ENCODE measurements around the gene CCDC71L.
"Not testable (repeated sequence)": the region's sequence is repeated elsewhere in the genome, so short reads cannot be mapped to it uniquely, and the experiment has no call there.

Gene CCDC71L

DNA sequence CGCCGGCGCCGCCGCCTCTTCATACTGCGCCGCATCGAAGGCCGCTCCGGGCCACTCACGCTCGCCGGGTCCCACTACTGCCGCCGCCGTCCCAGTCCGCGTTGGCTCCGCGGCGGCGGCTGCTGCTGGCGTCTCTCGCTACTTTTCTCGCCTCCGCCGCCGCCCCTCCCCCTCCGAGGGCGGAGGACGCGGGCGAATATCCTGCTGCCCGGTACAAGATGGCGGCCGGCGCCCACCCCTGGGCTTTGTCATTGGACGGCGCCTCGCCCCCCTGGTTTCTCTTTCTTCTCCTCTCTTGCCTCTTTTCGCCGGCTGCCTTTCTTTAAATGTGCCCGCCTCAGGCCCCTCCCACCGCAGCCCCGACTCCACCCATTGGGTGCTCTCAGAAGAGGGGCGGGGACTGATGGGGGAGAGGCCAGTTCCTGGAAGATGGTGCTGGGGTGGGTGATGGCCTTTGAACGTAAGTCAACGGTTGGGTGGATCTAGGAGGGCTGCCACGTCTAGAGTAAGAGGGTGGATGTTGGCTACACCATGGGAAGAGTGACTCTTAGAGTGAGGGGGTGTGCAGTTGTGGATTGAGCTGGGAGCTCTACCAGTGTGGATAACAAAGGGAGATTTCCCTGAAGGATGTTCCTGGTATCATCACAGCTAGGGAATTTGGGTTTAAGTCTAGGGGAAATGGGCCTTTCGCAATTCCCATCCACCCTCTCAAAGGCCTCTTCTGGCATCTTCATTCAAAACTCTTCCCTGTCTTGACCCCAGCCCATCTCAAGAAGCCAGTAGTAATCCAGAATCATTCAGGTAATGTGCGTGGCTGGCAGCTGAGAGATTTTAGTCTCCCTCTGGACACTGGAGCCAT, at the start of gene CCDC71L:
CCDC71L (minus strand) TSS at position 297 of the 859 bp plus-strand sequence; CDS start at position 35, 262 bp downstream.
- in situ Hi-C loops (cut with HindIII; ENCODE audit: low sequenced_read_pairs): no loop called here

DNA sequence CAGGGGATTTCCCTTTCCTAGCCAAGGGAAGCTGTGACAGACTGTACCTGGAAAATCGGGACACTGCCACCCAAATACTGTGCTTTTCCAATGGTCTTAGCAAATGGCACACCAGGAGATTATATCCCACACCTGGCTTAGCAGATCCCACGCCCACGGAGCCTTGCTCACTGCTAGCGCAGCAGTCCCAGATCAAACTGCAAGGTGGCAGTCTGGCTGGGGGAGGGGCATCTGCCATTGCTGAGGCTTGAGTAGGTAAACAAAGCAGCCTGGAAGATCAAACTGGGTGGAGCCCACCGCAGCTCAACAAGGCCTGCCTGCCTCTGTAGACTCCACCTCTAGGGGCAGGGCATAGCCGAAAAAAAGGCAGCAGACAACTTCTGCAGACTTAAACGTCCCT, 48.6 kb upstream of the CCDC71L start:
- in situ Hi-C loops (cut with HindIII; ENCODE audit: low sequenced_read_pairs): not testable (repeated sequence)

DNA sequence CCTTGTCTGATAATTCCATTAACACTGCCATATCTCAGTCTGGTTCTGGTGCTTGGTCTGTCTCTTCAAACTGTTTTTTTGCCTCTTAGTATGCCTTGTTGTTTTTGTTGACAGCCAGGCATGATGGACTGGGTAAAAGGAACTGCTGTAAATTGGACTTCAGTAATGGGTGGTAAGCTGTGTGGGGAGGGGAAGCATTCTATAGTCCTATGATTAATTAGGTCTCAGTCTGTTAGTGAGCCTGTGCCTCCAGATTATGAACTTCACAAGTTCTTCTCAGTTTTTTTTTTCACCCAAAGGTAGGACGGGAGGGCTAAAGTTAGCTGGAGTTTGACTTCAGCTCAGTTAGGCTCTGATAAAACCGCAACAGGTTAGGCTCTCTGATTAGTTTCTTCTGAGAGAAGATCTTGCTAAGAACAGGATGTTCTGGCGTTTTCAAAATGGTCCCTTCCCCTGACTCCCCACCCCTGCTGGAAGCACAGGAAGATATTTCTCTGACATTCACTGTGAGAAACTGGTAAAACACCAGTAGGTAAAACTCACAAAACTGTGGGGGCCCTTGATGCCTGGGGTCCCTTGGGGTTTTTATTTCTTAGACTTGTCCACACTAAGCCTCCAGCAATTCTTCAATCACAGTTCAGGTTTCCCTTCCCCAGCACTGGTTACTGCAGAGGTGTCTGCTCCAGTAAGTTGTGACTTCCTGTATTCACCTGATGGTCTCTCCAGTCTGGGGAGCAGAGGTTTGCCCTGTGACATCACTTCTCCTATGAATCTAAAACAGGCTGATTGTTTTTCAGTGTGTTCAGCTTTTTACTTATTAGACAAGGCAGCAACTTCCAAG, 43.3 kb upstream of the CCDC71L start:
- in situ Hi-C loops (cut with HindIII; ENCODE audit: low sequenced_read_pairs): no loop called here

GRCh38 chr7:106693677-106694353, 32.9 kb upstream of the CCDC71L start:
- in situ Hi-C loops (cut with HindIII; ENCODE audit: low sequenced_read_pairs): no loop called here

DNA sequence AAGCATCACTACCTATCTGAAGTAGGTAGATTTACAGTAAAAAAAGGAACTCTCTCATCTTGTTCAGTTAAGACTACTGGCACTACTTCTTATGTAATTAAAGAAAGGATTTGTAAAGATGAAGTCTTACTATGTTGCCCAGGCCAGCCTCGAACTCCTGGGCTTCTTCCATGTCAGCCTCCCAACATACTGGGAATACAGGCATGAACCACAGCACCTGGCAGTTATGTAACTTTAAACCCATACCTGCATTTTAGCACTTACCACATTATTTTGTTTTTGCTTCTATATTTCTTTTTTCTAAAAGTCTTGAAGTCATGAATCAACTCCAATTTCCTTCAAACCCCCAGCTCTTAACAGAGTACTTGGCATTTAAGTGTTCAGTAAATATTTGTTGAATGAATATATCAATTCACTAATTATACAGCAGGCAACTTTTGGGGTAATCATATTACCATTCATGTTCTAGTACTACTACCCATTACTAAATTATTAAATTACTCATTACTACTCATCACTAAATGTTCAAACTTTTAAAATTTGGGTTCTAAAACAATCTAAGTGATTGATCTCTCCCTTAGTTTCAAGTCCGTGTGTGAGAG, 31.6 kb upstream of the CCDC71L start:
- in situ Hi-C loops (cut with HindIII; ENCODE audit: low sequenced_read_pairs): no loop called here

DNA sequence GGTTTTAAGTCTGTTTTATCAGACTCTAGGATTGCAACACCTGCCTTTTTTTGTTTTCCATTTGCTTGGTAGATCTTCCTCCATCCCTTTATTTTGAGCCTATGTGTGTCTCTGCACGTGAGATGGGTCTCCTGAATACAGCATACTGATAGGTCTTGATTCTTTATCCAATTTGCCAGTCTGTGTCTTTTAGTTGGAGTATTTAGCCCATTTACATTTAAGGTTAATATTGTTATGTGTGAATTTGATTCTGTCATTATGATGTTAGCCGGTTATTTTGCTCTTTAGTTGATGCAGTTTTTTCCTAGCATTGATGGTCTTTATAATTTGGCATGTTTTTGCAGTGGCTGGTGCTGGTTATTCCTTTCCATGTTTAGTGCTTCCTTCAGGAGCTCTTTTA, 27.2 kb upstream of the CCDC71L start:
- in situ Hi-C loops (cut with HindIII; ENCODE audit: low sequenced_read_pairs): not testable (repeated sequence)

DNA sequence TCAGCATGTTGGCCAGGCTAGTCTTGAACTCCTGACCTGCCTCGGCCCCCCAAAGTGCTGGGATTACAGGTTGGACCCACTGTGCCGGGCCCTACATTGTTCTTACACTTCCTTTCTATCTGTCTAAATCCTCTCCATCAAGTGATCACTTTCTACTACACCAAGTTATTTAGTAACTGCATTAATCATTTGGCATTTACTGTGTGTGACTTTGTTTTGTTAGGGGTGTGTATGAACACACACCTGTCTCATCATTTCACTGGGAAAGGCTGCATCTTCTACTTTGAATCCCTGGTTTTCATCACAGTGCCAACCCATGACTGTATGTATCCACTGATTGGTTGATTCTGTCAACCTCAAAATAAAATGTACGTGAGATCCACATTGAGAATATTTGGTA, 23.0 kb upstream of the CCDC71L start:
- in situ Hi-C loops (cut with HindIII; ENCODE audit: low sequenced_read_pairs): no loop called here

DNA sequence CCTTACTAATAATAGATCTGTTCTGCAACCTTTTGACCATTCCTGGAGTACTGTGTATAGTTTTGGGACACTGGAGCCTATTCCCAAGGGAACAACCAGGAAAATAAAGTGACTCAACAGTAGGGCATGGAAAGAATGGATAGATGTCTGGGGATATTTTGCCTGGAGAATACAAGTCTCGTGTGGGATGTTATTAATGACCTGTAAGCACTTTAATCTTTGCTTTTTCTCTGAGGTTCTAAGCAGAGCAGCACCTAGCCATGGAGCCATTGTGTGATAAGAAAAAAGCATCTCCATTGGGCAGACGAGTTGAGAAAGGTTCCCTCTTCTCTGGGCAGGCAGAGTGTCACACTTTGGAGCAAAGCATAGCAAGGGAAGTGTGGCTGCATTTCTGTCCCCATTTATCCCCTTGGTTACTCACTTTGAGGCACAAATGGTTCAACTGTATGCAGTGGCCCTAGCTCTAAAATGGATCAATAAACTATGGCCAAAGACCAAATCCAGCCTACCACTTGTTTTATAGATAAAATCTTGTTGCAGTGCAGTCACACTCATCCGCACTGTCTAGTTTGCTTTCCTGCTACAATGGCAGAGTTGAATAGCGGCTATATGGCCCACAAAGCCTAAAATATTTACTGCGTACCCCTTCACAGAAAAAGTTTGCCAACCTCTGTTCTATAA, 21.0 kb upstream of the CCDC71L start:
- in situ Hi-C loops (cut with HindIII; ENCODE audit: low sequenced_read_pairs): no loop called here

GRCh38 chr7:106679153-106679931, 18.4 kb upstream of the CCDC71L start:
- in situ Hi-C loops (cut with HindIII; ENCODE audit: low sequenced_read_pairs): no loop called here

- in situ Hi-C loops (cut with HindIII; ENCODE audit: low sequenced_read_pairs): no loop called here
Observed at GRCh38 chr7:106678795-106679152, 17.8 kb upstream of the CCDC71L start.

- in situ Hi-C loops (cut with HindIII; ENCODE audit: low sequenced_read_pairs): not testable (repeated sequence)
Observed at GRCh38 chr7:106676506-106676905, 15.5 kb upstream of the CCDC71L start.

DNA sequence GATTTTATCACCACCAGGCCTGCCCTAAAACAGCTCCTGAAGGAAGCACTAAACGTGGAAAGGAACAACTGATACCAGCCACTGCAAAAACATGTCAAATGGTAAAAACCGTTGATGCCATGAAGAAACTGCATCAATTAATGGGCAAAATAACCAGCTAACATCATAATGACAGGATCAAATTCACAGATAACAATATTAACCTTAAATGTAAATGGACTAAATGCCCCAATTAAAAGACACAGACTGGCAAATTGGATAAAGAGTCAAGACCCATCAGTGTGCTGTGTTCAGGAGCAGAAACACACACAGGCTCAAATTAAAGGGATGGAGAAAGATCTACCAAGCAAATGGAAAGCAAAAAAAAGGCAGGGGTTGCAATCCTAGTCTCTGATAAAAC, 12.7 kb upstream of the CCDC71L start:
- in situ Hi-C loops (cut with HindIII; ENCODE audit: low sequenced_read_pairs): not testable (repeated sequence)

DNA sequence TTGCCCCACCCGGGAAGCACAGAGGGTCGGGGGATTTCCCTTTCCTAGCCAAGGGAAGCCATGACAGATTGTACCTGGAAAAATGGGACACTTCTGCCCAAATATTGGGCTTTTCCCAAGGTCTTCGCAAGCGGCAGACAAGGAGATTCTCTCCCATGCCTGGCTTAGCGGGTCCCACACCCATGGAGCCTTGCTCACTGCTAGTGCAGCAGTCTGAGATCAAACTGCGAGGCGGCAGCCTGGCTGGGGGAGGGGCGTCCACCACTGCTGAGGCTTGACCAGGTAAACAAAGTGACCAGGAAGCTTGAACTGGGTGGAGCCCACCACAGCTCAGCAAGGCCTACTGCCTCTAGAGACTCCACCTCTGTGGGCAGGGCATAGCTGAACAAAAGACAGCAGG, 11.0 kb upstream of the CCDC71L start:
- in situ Hi-C loops (cut with HindIII; ENCODE audit: low sequenced_read_pairs): not testable (repeated sequence)

DNA sequence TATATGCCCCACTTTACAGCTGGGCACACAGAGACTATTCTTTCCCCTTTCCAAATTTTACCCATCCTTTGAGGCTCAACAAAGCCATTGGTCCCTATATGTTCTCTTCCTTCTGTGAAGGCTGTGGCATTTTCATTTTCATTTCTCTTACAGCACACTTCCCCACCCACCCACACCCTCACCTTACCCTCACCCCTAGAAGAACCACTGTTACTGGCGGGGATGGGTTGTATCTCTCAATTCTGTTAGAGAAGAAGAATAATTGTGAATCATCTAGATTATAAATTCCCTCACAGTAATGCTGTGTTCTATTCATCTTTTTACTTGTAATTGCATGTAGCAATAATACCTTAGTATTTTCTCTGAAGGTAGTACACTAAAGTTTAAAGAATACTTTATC, 10.2 kb upstream of the CCDC71L start:
- in situ Hi-C loops (cut with HindIII; ENCODE audit: low sequenced_read_pairs): no loop called here

GRCh38 chr7:106668861-106669524, 8.0 kb upstream of the CCDC71L start:
- in situ Hi-C loops (cut with HindIII; ENCODE audit: low sequenced_read_pairs): no loop called here

GRCh38 chr7:106666353-106666752, 5.4 kb upstream of the CCDC71L start:
- in situ Hi-C loops (cut with HindIII; ENCODE audit: low sequenced_read_pairs): no loop called here

DNA sequence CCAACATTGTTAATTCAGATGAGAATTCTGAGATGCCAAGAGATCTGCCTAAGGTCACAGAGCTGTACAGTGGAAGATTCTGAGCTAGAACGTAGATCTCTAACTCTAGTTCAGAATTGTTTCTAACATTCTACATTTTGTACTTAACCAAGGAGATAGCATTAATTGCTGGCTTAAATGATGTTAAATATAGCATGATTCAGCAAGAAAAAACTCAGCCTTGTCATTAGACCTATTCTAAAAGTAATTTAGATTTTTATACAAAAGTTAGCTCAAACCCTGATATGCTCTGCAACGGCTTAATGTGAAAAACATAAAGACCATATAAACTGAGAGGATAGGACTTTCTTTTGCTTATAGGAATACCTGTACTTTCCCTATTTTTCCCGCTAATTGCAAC, 3.4 kb upstream of the CCDC71L start:
- in situ Hi-C loops (cut with HindIII; ENCODE audit: low sequenced_read_pairs): no loop called here

DNA sequence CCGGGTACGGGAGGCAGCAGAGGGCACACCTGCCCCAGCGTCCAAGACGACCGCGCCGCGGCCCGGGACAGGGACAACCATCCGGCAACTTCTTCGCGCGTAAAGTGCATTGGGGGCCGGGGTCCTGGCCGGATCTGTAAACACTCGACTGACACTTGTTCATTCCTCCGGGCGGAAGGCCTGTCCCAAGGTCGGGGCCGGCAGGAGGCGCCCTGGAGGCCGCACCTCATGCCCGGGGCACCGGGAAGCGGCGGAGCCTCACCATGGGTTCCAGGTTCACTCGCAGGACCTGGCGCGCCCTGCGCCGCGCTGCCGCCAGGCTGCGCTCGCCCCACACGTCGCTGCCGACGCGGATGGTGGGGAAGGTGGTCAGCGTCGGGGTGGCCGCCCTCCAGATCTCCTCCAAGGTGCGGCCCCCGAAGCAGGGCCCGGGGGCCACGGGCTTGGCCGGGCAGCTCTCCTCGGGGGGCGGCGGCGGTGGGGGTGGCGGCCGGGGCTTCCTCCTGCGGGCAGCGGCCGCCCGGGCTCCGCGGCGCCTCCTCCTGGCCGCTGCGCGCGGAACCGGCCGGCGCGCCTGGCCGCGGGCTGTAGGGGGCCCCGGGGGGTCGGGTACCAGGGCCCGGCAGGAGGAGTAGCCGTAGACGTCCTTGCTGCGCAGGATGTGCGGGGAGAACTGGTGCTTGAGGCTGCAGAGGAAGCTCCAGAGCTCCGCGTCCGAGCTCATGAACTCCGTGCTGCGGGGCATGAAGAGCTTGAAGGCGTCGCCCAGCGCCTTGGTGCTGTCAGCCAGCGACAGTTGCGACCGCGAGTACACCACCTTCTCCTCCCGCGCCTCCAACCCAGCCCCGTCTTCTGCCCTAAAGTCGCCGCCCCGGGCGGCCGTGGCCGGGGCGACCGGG, 746 bp downstream of the CCDC71L start:
- in situ Hi-C loops (cut with HindIII; ENCODE audit: low sequenced_read_pairs): no loop called here
